AG04449 (cell line): ENCODE results near the gene PCNT.

Experiments
- CTCF ChIA-PET: fragments of 350-600 bp; formaldehyde crosslinking; extraction: SDS; loops from one replicate; lab custom pipeline; 2021; ENCODE audit warnings: antibody characterized with exemption; lab: Yijun Ruan, JAX
- POLR2A ChIA-PET: fragments of 400-600, 350-600 bp; formaldehyde crosslinking; extraction: SDS; loops from one replicate; lab custom pipeline; 2020; ENCODE audit warnings: antibody characterized with exemption, inconsistent platforms; lab: Yijun Ruan, JAX
- DNase-seq: peaks from one replicate; pipeline ENCODE4 v3.0.0-alpha.2; 2010; ENCODE audit warnings: low read depth, low spot score
- H3K4me3 ChIP-seq: 2 replicates; pipeline ENCODE4 v1.5.1; 2011; ENCODE audit warnings: low read depth, mild to moderate bottlenecking, control low read depth, low read length
- TF ChIP-seq, protein P1 (sequence below): IDR thresholded peaks from one replicate; pipeline ENCODE4 v1.5.1; 2011; ENCODE audit warnings: mild to moderate bottlenecking, moderate library complexity, low read length, control low read depth, inconsistent platforms; ENCODE audit not compliant: insufficient read depth; ENCODE audit errors: missing control alignments

The PCNT gene

DNA sequence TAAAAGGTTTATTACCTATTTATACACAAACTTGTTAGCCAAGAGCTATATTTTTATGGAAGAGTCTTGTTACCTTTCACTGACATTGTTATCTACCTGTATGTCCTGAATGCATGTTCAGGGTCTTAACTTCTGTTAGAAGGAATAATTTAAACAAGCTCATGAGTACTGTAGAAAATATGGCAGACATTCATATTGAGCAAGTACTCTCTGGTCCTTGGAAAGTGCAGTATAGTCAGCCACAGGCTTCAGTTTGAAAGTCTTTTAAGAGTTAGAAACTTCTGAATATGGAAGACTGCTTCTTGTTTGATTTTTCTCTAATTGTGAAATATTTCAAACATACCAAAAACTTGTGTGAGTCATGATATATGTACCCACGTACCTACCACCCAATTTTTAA lies 151.3 kb downstream of the PCNT start:
- no peak for DNase-seq
- ChIA-PET POLR2A (no interaction called here), CTCF (interaction anchor here (0.8 kb wide), 1 partner anchor 13 kb away, joined by 3 read pairs; no protein-coding TSS in a partner anchor)
- no peak overlapping the region for H3K4me3 ChIP-seq
- TF ChIP-seq, protein P1, sequence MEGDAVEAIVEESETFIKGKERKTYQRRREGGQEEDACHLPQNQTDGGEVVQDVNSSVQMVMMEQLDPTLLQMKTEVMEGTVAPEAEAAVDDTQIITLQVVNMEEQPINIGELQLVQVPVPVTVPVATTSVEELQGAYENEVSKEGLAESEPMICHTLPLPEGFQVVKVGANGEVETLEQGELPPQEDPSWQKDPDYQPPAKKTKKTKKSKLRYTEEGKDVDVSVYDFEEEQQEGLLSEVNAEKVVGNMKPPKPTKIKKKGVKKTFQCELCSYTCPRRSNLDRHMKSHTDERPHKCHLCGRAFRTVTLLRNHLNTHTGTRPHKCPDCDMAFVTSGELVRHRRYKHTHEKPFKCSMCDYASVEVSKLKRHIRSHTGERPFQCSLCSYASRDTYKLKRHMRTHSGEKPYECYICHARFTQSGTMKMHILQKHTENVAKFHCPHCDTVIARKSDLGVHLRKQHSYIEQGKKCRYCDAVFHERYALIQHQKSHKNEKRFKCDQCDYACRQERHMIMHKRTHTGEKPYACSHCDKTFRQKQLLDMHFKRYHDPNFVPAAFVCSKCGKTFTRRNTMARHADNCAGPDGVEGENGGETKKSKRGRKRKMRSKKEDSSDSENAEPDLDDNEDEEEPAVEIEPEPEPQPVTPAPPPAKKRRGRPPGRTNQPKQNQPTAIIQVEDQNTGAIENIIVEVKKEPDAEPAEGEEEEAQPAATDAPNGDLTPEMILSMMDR: no peak

DNA sequence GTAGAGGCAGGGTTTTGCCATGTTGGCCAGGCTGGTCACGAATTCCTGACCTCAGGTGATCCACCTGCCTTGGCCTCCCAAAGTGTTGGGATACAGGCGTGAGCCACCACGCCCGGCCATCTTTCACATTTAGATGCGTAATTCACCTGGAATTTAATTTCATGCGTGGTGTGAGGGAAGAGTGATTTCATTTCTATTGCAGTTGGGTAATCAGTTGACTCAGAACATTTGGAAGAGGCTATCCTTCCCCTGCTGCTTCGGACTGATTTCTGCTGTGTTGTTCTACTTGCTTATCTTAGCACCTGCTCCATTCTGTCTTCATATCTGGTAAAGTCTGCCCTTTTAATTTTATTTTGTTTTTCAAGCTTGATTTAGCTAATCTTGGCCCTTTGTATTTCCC lies 153.8 kb downstream of the PCNT start:
- ChIA-PET POLR2A (no interaction called here), CTCF (no interaction called here)
- H3K4me3 ChIP-seq: no peak overlapping the region
- no peak for DNase-seq
- TF ChIP-seq, protein P1: no peak

DNA sequence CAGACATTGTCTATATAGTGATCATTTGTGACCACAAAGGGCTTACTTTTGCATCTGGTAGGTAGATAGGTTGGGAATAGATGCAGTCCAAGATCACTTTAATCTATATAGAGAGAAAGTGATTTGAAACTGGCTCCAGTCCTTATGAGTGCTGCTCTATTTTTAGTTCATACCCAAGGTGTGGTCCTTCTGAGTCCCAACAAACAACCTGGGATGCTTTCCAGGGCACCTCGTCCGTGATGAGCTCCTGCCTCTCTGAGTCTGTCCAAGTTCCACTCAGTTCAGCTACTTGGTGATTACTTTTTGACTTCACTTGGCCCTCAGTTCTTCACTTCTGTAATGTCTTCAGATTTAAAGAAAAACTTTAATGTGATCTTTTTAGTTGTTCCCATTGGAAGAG lies 155.0 kb downstream of the PCNT start:
- POLR2A ChIA-PET: no interaction called here
- CTCF ChIA-PET: interaction anchor here (0.7 to 1.1 kb wide), 3 partner anchors 11 to 49 kb away, joined by 3 to 4 read pairs (median 3); no protein-coding TSS in a partner anchor

DNA sequence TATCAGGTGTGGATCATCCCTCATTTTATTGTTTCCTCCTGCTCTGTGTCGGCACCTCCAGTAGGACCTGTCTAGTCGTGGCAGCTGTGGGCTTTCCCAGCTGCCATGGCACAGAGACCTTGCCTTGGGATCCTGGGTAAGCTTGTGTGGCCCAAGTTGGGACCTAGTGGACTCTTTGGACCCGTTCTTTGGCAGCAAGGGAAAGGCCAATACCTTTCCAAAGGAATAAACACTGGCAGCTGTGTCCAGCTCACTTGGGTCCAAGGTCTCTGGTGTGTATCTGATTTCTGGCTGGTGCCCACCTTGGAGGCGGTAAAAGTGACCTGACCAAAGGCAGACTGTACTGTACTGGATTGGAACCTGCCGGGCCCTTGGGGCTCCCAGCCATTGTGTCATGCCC lies 156.5 kb downstream of the PCNT start:
- no peak for DNase-seq
- no peak overlapping the region for H3K4me3 ChIP-seq
- CTCF ChIA-PET: no interaction called here
- POLR2A ChIA-PET: no interaction called here
- TF ChIP-seq, protein P1: no peak

More for the DNA sequence above, 155.0 kb downstream of the PCNT start:
- no peak overlapping the region for H3K4me3 ChIP-seq
- no peak for DNase-seq
- TF ChIP-seq, protein P1: no peak

DNA sequence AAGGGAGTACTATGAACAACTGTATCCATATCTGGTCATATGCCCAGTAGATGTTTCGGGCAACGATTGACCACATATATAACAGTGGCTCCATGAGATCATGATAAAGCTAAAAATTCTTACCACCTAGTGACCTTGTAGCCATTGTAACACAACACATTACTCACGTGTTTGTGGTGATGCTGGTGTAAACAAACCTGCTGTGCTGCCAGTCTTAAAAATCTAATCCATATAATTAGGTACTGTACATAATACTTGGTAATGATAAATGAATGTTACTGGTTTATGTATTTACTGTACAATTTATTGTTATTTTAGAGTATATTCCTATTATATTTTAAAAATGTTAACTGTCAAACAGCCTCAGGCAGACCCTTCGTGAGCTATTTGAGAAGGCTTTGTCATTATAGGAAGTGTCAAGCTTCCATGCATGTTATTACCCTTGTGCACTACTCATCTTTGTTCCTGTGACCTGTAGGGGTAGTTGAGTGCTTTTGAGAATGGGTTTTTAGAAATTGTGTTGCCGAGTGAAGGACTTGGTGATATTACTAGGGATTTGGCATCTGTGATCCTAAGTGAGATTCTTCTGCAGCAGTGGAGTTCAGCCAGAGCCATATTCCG lies 158.4 kb downstream of the PCNT start:
- CTCF ChIA-PET: interaction anchor here (1.0 kb wide), 1 partner anchor 11 kb away, joined by 3 read pairs; no protein-coding TSS in a partner anchor
- no peak for DNase-seq
- POLR2A ChIA-PET: no interaction called here
- TF ChIP-seq, protein P1: no peak
- H3K4me3 ChIP-seq: no peak overlapping the region

DNA sequence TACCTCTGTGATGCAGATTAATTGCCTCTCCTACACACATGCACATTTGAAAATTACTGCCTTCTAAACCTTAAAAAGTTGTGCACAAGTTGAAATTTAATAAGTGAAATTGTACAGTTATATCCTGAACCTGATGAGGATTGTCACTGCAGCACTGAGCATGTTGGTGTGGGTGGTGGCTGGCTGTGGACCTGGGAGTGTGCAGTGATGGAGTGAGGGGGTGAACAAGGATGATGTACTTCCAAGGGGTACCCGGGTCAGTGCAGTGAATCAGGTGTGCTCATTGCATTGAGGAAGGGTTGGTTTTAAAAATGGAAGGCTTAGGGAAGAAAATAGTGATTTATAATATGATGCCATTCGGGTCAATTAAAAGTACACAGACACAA lies 158.9 kb downstream of the PCNT start:
- POLR2A ChIA-PET: no interaction called here
- TF ChIP-seq, protein P1: no peak

More for the DNA sequence above, 158.9 kb downstream of the PCNT start:
- H3K4me3 ChIP-seq: no peak overlapping the region
- CTCF ChIA-PET: interaction anchor here (1.0 kb wide), 1 partner anchor 12 kb away, joined by 3 read pairs; no protein-coding TSS in a partner anchor
- no peak for DNase-seq
